WTC11 (cell line): Measurements from ENCODE around the gene C3orf18. TPM values are rescaled to one million over a fixed set of nuclear protein-coding genes. Genes with fewer than 3 reads are reported as not detected.

ENCODE experiments used
- ATAC-seq: fragments of 200-7000 bp; cut with Tn5 transposase; 2 replicates; pipeline ENCODE4 v1.10.0; 2021; ENCODE audit warnings: mild to moderate bottlenecking, moderate library complexity
- CTCF ChIA-PET: fragments of 300-600 bp; sonication (Branson Sonifier 250); formaldehyde crosslinking; loops from one replicate; lab custom pipeline; 2021; ENCODE audit warnings: antibody characterized with exemption; lab: Charles Lee
- POLR2A ChIA-PET: fragments of 350-600 bp; sonication (Branson Sonifier 250); formaldehyde crosslinking; loops from one replicate; lab custom pipeline; 2021; ENCODE audit warnings: antibody characterized with exemption; lab: Charles Lee
- DNase-seq: peaks from one replicate; pipeline ENCODE4 v3.0.0; 2021; ENCODE audit warnings: low spot score
- H3K27ac Mint-ChIP-seq: 2 replicates; pipeline ENCODE4 v1.8.0; 2021; ENCODE audit warnings: mixed read lengths
- H3K27me3 Mint-ChIP-seq: 2 replicates; pipeline ENCODE4 v1.8.0; 2021; ENCODE audit warnings: low read depth, mild to moderate bottlenecking, moderate library complexity, mixed read lengths
- H3K36me3 Mint-ChIP-seq: 2 replicates; pipeline ENCODE4 v1.8.0; 2021; ENCODE audit warnings: mixed read lengths
- H3K4me1 Mint-ChIP-seq: 2 replicates; pipeline ENCODE4 v1.8.0; 2022; ENCODE audit warnings: mixed read lengths
- H3K4me3 Mint-ChIP-seq: 2 replicates; pipeline ENCODE4 v1.8.0; 2021; ENCODE audit warnings: mild to moderate bottlenecking, moderate library complexity, mixed read lengths
- H3K9me3 Mint-ChIP-seq: 2 replicates; pipeline ENCODE4 v1.8.0; 2021; ENCODE audit warnings: mixed read lengths
- AR ChIP-seq: fragments of 250-450 bp; sonication (Bioruptor Pico); IDR thresholded peaks from 2 replicates; pipeline ENCODE4 v1.9.0; 2021; ENCODE audit warnings: mild to moderate bottlenecking
- ATF1 ChIP-seq: sonication (generic); formaldehyde crosslinking; IDR thresholded peaks from 2 replicates; pipeline ENCODE4 v1.8.1; 2023; ENCODE audit warnings: mild to moderate bottlenecking, moderate library complexity, missing genetic modification reagents
- ATF3 ChIP-seq: sonication (generic); formaldehyde crosslinking; conservative IDR thresholded peaks from 2 replicates; pipeline ENCODE4 v1.8.1; 2022; ENCODE audit warnings: mild to moderate bottlenecking, missing genetic modification reagents
- E2F1 ChIP-seq: sonication (generic); formaldehyde crosslinking; IDR thresholded peaks from 2 replicates; pipeline ENCODE4 v1.8.0; 2022; ENCODE audit warnings: mild to moderate bottlenecking, missing genetic modification reagents
- E2F5 ChIP-seq: sonication (generic); formaldehyde crosslinking; IDR thresholded peaks from 2 replicates; pipeline ENCODE4 v1.8.1; 2022; ENCODE audit warnings: mild to moderate bottlenecking, moderate library complexity, missing genetic modification reagents
- ESRRA ChIP-seq: sonication (generic); formaldehyde crosslinking; IDR thresholded peaks from 2 replicates; pipeline ENCODE4 v1.8.1; 2022; ENCODE audit warnings: mild to moderate bottlenecking, missing genetic modification reagents, borderline replicate concordance
- FOXJ3 ChIP-seq: sonication (generic); formaldehyde crosslinking; IDR thresholded peaks from 2 replicates; pipeline ENCODE4 v1.9.0; 2021; ENCODE audit warnings: missing genetic modification reagents, mild to moderate bottlenecking, borderline replicate concordance
- GABPB1 ChIP-seq: sonication (generic); formaldehyde crosslinking; IDR thresholded peaks from 2 replicates; pipeline ENCODE4 v1.8.1; 2023; ENCODE audit warnings: mild to moderate bottlenecking, missing genetic modification reagents
- GRHL2 ChIP-seq: fragments of 250-450 bp; sonication (Bioruptor Pico); IDR thresholded peaks from 2 replicates; pipeline ENCODE4 v1.8.0; 2022; ENCODE audit warnings: mild to moderate bottlenecking, moderate library complexity; ENCODE audit not compliant: insufficient replicate concordance, severe bottlenecking
- JAZF1 ChIP-seq: fragments of 250-450 bp; sonication (Bioruptor Pico); IDR thresholded peaks from 2 replicates; pipeline ENCODE4 v1.9.0; 2021; ENCODE audit warnings: moderate library complexity, mild to moderate bottlenecking, inconsistent platforms
- MAX ChIP-seq: sonication (generic); formaldehyde crosslinking; IDR thresholded peaks from 2 replicates; pipeline ENCODE4 v1.8.0; 2022; ENCODE audit warnings: mild to moderate bottlenecking, missing genetic modification reagents
- NFATC4 ChIP-seq: fragments of 250-450 bp; sonication (Bioruptor Pico); IDR thresholded peaks from 2 replicates; pipeline ENCODE4 v1.9.0; 2021; ENCODE audit warnings: mild to moderate bottlenecking
- NFE2L1 ChIP-seq: sonication (generic); formaldehyde crosslinking; IDR thresholded peaks from 2 replicates; pipeline ENCODE4 v1.8.1; 2023; ENCODE audit warnings: missing genetic modification reagents
- OVOL2 ChIP-seq: fragments of 250-450 bp; sonication (Bioruptor Pico); IDR thresholded peaks from 2 replicates; pipeline ENCODE4 v1.9.0; 2021; ENCODE audit warnings: mild to moderate bottlenecking, borderline replicate concordance
- TP53 ChIP-seq: sonication (generic); formaldehyde crosslinking; IDR thresholded peaks from 2 replicates; pipeline ENCODE4 v1.8.1; 2023; ENCODE audit warnings: mild to moderate bottlenecking, missing genetic modification reagents
- USF1 ChIP-seq: sonication (generic); formaldehyde crosslinking; IDR thresholded peaks from 2 replicates; pipeline ENCODE4 v1.8.0; 2022; ENCODE audit warnings: mild to moderate bottlenecking, missing genetic modification reagents
- ZNF263 ChIP-seq: sonication (generic); formaldehyde crosslinking; IDR thresholded peaks from 2 replicates; pipeline ENCODE4 v1.8.1; 2022; ENCODE audit warnings: low read depth, mild to moderate bottlenecking, moderate library complexity, missing genetic modification reagents
- ZNF423 ChIP-seq: fragments of 250-450 bp; sonication (Bioruptor Pico); IDR thresholded peaks from 2 replicates; pipeline ENCODE4 v2.1.2; 2022; ENCODE audit warnings: mild to moderate bottlenecking, moderate library complexity
- total RNA-seq: library from RNA; stranded (reverse); gene quantifications from 3 replicates; pipeline ENCODE4 v1.2.3, GENCODE V29; 2021

Gene C3orf18
- total RNA-seq, 1 experiment from 2014 or later, result 12.1 TPM

- peaks cover 26% of the 10 kb centered on the region for H3K27me3 Mint-ChIP-seq
- CTCF ChIA-PET, result interaction anchor here (0.8 to 1.4 kb wide), 2 partner anchors 38 to 45 kb away, joined by 3 read pairs; partner anchors contain the start of gene HEMK1
- H3K4me1 Mint-ChIP-seq, result peaks cover 11% of the 10 kb centered on the region
- no peaks in the 10 kb centered on the region for H3K36me3 Mint-ChIP-seq
- TF ChIP-seq USF1, result no peak
- TF ChIP-seq ZNF423 (CRISPR knock-in tag), result no peak
- no peak for TF ChIP-seq OVOL2 (CRISPR knock-in tag)
- no peak for TF ChIP-seq TP53 (CRISPR knock-in tag)
- no peak for TF ChIP-seq ESRRA (CRISPR knock-in tag)
- no peak for TF ChIP-seq MAX (CRISPR knock-in tag)
- TF ChIP-seq JAZF1 (CRISPR knock-in tag), result no peak
- TF ChIP-seq ATF1 (CRISPR knock-in tag), result no peak
- POLR2A ChIA-PET, result no interaction called here
- H3K9me3 Mint-ChIP-seq, result no peaks in the 10 kb centered on the region
- ATAC-seq (no peak), DNase-seq (no peak)
- H3K4me3 Mint-ChIP-seq, result no peak overlapping the region
- no peak overlapping the region for H3K27ac Mint-ChIP-seq
These were observed 39.9 kb upstream of the C3orf18 start for GRCh38 chr3:50607271-50608091.

GRCh38 chr3:50606596-50606995 is 39.0 kb upstream of the C3orf18 start:
- CTCF ChIA-PET, result interaction anchor here (1.3 kb wide), 1 partner anchor 46 kb away, joined by 3 read pairs; no protein-coding TSS in a partner anchor
- no peak overlapping the region for H3K4me3 Mint-ChIP-seq
- H3K27me3 Mint-ChIP-seq, result peaks cover 20% of the 10 kb centered on the region
- POLR2A ChIA-PET, result no interaction called here
- no peak for ATAC-seq
- H3K27ac Mint-ChIP-seq, result no peak overlapping the region
- DNase-seq, result no peak
- peaks cover 6% of the 10 kb centered on the region; the same call in 1 of the 2 replicates for H3K4me1 Mint-ChIP-seq
- TF ChIP-seq FOXJ3, result no peak
- no peak for TF ChIP-seq ZNF263 (CRISPR knock-in tag)
- no peak for TF ChIP-seq GRHL2 (CRISPR knock-in tag)
- no peak for TF ChIP-seq ATF3
- TF ChIP-seq E2F5, result no peak
- no peak for TF ChIP-seq AR (CRISPR knock-in tag)
- TF ChIP-seq GABPB1 (CRISPR knock-in tag), result no peak
- TF ChIP-seq NFATC4 (CRISPR knock-in tag), result no peak
- TF ChIP-seq NFE2L1, result no peak
- TF ChIP-seq E2F1 (CRISPR knock-in tag), result no peak
- TF ChIP-seq, all 79 proteins: peak for 0
- no peaks in the 10 kb centered on the region for H3K36me3 Mint-ChIP-seq
- H3K9me3 Mint-ChIP-seq, result no peaks in the 10 kb centered on the region
